Activated T-cell treated with anti-CD3 and anti-CD28 coated beads, Interleukin-2, amount 50 U/mL, for 72 hours (primary cell): ENCODE measurements around the gene FOLR1. TPM values are rescaled to one million over a fixed set of nuclear protein-coding genes. Genes with fewer than 3 reads are reported as not detected.

Experiments
- ATAC-seq, 2 donors: fragments of 150-1000 bp; cut with Tn5 transposase; replicated peaks in 1 of 2; 2 replicates each; pipeline ENCODE4 v1.10.0; 2021; ENCODE audit warnings: moderate library complexity in 2 of 2, mild to moderate bottlenecking in 1 of 2
- DNase-seq, 2 donors: peaks; one replicate each; pipeline ENCODE4 v3.0.0; 2021 to 2022; ENCODE audit warnings: mixed read lengths in 1 of 2
- H3K27ac Mint-ChIP-seq: one replicate; pipeline ENCODE4 v1.8.0; 2022; ENCODE audit warnings: mild to moderate bottlenecking, moderate library complexity, mixed read lengths
- H3K27me3 Mint-ChIP-seq: one replicate; pipeline ENCODE4 v1.8.0; 2022; ENCODE audit warnings: low read depth, mixed read lengths
- H3K36me3 Mint-ChIP-seq, 2 donors: one replicate each; pipeline ENCODE4 v1.8.0; 2022; ENCODE audit warnings: mixed read lengths in 2 of 2, mild to moderate bottlenecking in 1 of 2; ENCODE audit not compliant: insufficient read depth in 2 of 2
- H3K4me1 Mint-ChIP-seq: one replicate; pipeline ENCODE4 v1.8.0; 2022; ENCODE audit warnings: low read depth, mixed read lengths
- H3K4me3 Mint-ChIP-seq, 2 donors: one replicate each; pipeline ENCODE4 v1.8.0; 2022; ENCODE audit warnings: mild to moderate bottlenecking in 2 of 2, mixed read lengths in 2 of 2, moderate library complexity in 2 of 2
- H3K9me3 Mint-ChIP-seq, 2 donors: one replicate each; pipeline ENCODE4 v1.8.0; 2022; ENCODE audit warnings: mixed read lengths in 2 of 2
- total RNA-seq, 2 donors: library from RNA; stranded (reverse); gene quantifications; one replicate each; pipeline ENCODE4 v1.2.3, GENCODE V29; 2022

Gene FOLR1
- total RNA-seq, 2 donors from 2014 or later = not detected

GRCh38 chr11:72230764-72231365 lies 38.9 kb downstream of the FOLR1 start:
- H3K36me3 Mint-ChIP-seq = peaks cover 5 to 6% of the 10 kb centered on the region in 2 donors
- H3K27me3 Mint-ChIP-seq = no peaks in the 10 kb centered on the region
- H3K4me3 Mint-ChIP-seq = no peak overlapping the region
- no peaks in the 10 kb centered on the region for H3K9me3 Mint-ChIP-seq
- peaks cover 6% of the 10 kb centered on the region for H3K4me1 Mint-ChIP-seq
- ATAC-seq (no peak), DNase-seq (no peak)
- no peak overlapping the region for H3K27ac Mint-ChIP-seq

- H3K4me3 Mint-ChIP-seq = no peak overlapping the region
- DNase-seq (no peak), ATAC-seq (no peak)
- H3K27me3 Mint-ChIP-seq = no peaks in the 10 kb centered on the region
- no peak overlapping the region for H3K27ac Mint-ChIP-seq
- peaks cover 5 to 6% of the 10 kb centered on the region in 2 donors for H3K36me3 Mint-ChIP-seq
- no peaks in the 10 kb centered on the region for H3K9me3 Mint-ChIP-seq
- H3K4me1 Mint-ChIP-seq = no peaks in the 10 kb centered on the region
Observed at GRCh38 chr11:72231396-72232259, 39.7 kb downstream of the FOLR1 start.

- H3K4me3 Mint-ChIP-seq = no peak overlapping the region
- ATAC-seq = no peak
- H3K27ac Mint-ChIP-seq = no peak overlapping the region
- H3K27me3 Mint-ChIP-seq = no peaks in the 10 kb centered on the region
- no peak for DNase-seq
- H3K4me1 Mint-ChIP-seq = no peaks in the 10 kb centered on the region
- H3K36me3 Mint-ChIP-seq = peaks cover 5 to 6% of the 10 kb centered on the region in 2 donors
- H3K9me3 Mint-ChIP-seq = no peaks in the 10 kb centered on the region
Observed at GRCh38 chr11:72232260-72233055, 40.5 kb downstream of the FOLR1 start.

- Mint-ChIP-seq H3K4me1 (no peaks in the 10 kb centered on the region), H3K9me3 (no peaks in the 10 kb centered on the region), H3K36me3 (peaks cover 5 to 6% of the 10 kb centered on the region in 2 donors), H3K4me3 (no peak overlapping the region), H3K27ac (no peak overlapping the region), H3K27me3 (no peaks in the 10 kb centered on the region)
- no peak for DNase-seq
- no peak for ATAC-seq
Observed at GRCh38 chr11:72233056-72233772, 41.3 kb downstream of the FOLR1 start.

- DNase-seq (no peak), ATAC-seq (no peak)
- Mint-ChIP-seq H3K4me1 (no peaks in the 10 kb centered on the region), H3K9me3 (no peaks in the 10 kb centered on the region), H3K4me3 (no peak overlapping the region), H3K27me3 (peaks cover 3% of the 10 kb centered on the region), H3K36me3 (peaks cover 6 to 7% of the 10 kb centered on the region in 2 donors), H3K27ac (no peak overlapping the region)
Observed at GRCh38 chr11:72233773-72234513, 42.0 kb downstream of the FOLR1 start.

GRCh38 chr11:72234514-72234830 lies 42.5 kb downstream of the FOLR1 start:
- ATAC-seq (no peak), DNase-seq (no peak)
- H3K36me3 Mint-ChIP-seq = peaks cover 4% of the 10 kb centered on the region in 2 donors
- no peak overlapping the region for H3K4me3 Mint-ChIP-seq
- H3K27ac Mint-ChIP-seq = peak overlapping the region; percentile 27
- peaks cover 8% of the 10 kb centered on the region for H3K27me3 Mint-ChIP-seq
- H3K9me3 Mint-ChIP-seq = no peaks in the 10 kb centered on the region
- H3K4me1 Mint-ChIP-seq = peaks cover 4% of the 10 kb centered on the region

- peaks cover 4% of the 10 kb centered on the region in 2 donors for H3K36me3 Mint-ChIP-seq
- H3K9me3 Mint-ChIP-seq = no peaks in the 10 kb centered on the region
- peak overlapping the region; percentile 27 for H3K27ac Mint-ChIP-seq
- DNase-seq (no peak), ATAC-seq (no peak)
- peaks cover 5% of the 10 kb centered on the region for H3K4me1 Mint-ChIP-seq
- peaks cover 9% of the 10 kb centered on the region for H3K27me3 Mint-ChIP-seq
- no peak overlapping the region for H3K4me3 Mint-ChIP-seq
Observed at GRCh38 chr11:72234920-72235319, 43.0 kb downstream of the FOLR1 start.

- Mint-ChIP-seq H3K27ac (no peak overlapping the region), H3K4me3 (no peak overlapping the region), H3K4me1 (peaks cover 9% of the 10 kb centered on the region), H3K9me3 (no peaks in the 10 kb centered on the region), H3K27me3 (peaks cover 14% of the 10 kb centered on the region), H3K36me3 (peaks cover 2 to 4% of the 10 kb centered on the region in 2 donors)
- DNase-seq = no peak
- ATAC-seq = no peak
Observed at GRCh38 chr11:72235351-72236057, 43.6 kb downstream of the FOLR1 start.

GRCh38 chr11:72236083-72236697 lies 44.2 kb downstream of the FOLR1 start:
- Mint-ChIP-seq H3K4me1 (peaks cover 15% of the 10 kb centered on the region), H3K27ac (no peak overlapping the region), H3K9me3 (no peaks in the 10 kb centered on the region), H3K36me3 (peaks cover 2 to 4% of the 10 kb centered on the region in 2 donors), H3K4me3 (no peak overlapping the region), H3K27me3 (peaks cover 21% of the 10 kb centered on the region)
- DNase-seq (no peak), ATAC-seq (no peak)

GRCh38 chr11:72236774-72237111 lies 44.8 kb downstream of the FOLR1 start:
- Mint-ChIP-seq H3K4me3 (no peak overlapping the region), H3K36me3 (peaks cover 2 to 4% of the 10 kb centered on the region in 2 donors)

GRCh38 chr11:72237112-72237931 lies 45.4 kb downstream of the FOLR1 start:
- Mint-ChIP-seq H3K36me3 (peaks cover 2 to 7% of the 10 kb centered on the region in 2 donors), H3K9me3 (no peaks in the 10 kb centered on the region), H3K4me3 (no peak overlapping the region), H3K27ac (no peak overlapping the region), H3K4me1 (peaks cover 22% of the 10 kb centered on the region), H3K27me3 (peaks cover 32% of the 10 kb centered on the region)
- no peak for DNase-seq
- ATAC-seq = no peak

More at GRCh38 chr11:72236774-72237111, 44.8 kb downstream of the FOLR1 start:
- DNase-seq (no peak), ATAC-seq (no peak)
- Mint-ChIP-seq H3K27me3 (peaks cover 27% of the 10 kb centered on the region), H3K9me3 (no peaks in the 10 kb centered on the region), H3K27ac (no peak overlapping the region), H3K4me1 (peaks cover 19% of the 10 kb centered on the region)
